T-helper 17 cell (primary cell): ENCODE data around the gene PGPEP1. TPM values are rescaled to one million over a fixed set of nuclear protein-coding genes. Genes with fewer than 3 reads are reported as not detected.

ENCODE experiments used
- ATAC-seq: fragments of 150-1000 bp; cut with Tn5 transposase; 2 replicates; pipeline ENCODE4 v1.10.0; 2021; ENCODE audit warnings: mild to moderate bottlenecking, moderate library complexity
- DNase-seq, 3 donors: peaks; one replicate each; pipeline versions ENCODE4 v3.0.0 to v3.0.0-alpha.2; 2020 to 2021
- H3K9me3 ChIP-seq: one replicate; pipeline ENCODE4 v1.7.0; 2013; ENCODE audit warnings: low read length, mild to moderate bottlenecking; ENCODE audit not compliant: control insufficient read depth, poor library complexity, severe bottlenecking
- H3K27ac Mint-ChIP-seq: one replicate; pipeline ENCODE4 v1.8.0; 2022; ENCODE audit warnings: mild to moderate bottlenecking, moderate library complexity, mixed read lengths
- H3K27me3 Mint-ChIP-seq: one replicate; pipeline ENCODE4 v1.8.0; 2022; ENCODE audit warnings: mixed read lengths
- H3K36me3 Mint-ChIP-seq: one replicate; pipeline ENCODE4 v1.8.0; 2022; ENCODE audit warnings: low read depth, mixed read lengths
- H3K4me1 Mint-ChIP-seq: one replicate; pipeline ENCODE4 v1.8.0; 2022; ENCODE audit warnings: mild to moderate bottlenecking, mixed read lengths
- H3K4me3 Mint-ChIP-seq: one replicate; pipeline ENCODE4 v1.8.0; 2022; ENCODE audit warnings: mild to moderate bottlenecking, moderate library complexity, mixed read lengths
- total RNA-seq, 4 donors: library from RNA in 2 of 4; stranded (reverse) in 2 of 4; gene quantifications; one replicate each; pipeline ENCODE4 v1.2.3 and lab custom pipeline; 2022 to 2026

Gene PGPEP1
- total RNA-seq, 2 donors from 2014 or later: 22.0 to 28.3 TPM

DNA sequence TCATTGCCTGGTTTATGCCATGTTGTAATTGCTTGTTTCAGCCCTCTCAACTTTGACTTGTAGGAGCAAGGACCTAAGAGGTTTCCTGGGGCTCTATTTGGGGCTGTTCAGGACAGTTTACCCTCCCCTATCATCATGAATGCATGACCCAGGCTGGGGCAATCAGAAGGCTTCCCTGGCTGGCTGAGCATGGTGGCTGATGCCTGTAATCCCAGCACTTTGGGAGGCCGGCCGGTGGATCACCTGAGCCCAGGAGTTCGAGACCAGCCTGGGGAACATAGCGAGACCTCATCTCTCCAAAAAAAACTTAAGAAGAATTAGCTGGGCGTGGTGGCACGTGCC, 11.4 kb upstream of the PGPEP1 start:
- no peak overlapping the region for H3K4me3 Mint-ChIP-seq
- ATAC-seq (no peak), DNase-seq (no peak)
- H3K4me1 Mint-ChIP-seq: peaks cover 6% of the 10 kb centered on the region
- no peak overlapping the region for H3K27ac Mint-ChIP-seq
- H3K36me3 Mint-ChIP-seq: no peaks in the 10 kb centered on the region
- H3K9me3 ChIP-seq: no peaks in the 10 kb centered on the region
- no peaks in the 10 kb centered on the region for H3K27me3 Mint-ChIP-seq

DNA sequence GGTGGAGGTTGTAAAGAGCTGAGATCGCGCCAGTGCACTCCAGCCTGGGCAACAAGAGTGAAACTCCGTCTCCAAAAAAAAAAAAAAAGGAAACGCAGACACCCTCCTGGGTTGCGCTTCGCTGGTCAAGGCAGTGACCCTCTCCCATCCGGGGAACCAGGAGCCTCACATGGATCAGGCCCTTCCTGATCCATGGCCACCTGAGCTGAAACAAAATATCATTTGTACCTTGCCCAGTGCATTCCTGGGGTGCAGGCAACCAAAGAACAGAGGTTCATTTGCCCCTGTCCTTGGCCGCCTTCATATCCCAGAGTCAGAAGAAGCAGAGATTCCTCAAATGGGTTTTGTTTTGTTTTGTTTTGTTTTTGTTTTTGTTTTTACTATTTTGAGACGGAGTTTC, 9.5 kb upstream of the PGPEP1 start:
- Mint-ChIP-seq H3K4me3 (no peak overlapping the region), H3K27me3 (no peaks in the 10 kb centered on the region), H3K4me1 (peaks cover 6% of the 10 kb centered on the region), H3K27ac (no peak overlapping the region), H3K36me3 (no peaks in the 10 kb centered on the region)
- no peak for DNase-seq
- no peak for ATAC-seq
- no peaks in the 10 kb centered on the region for H3K9me3 ChIP-seq

- DNase-seq: no peak
- ATAC-seq: no peak
Observed at GRCh38 chr19:18332917-18333530, 7.4 kb upstream of the PGPEP1 start.

GRCh38 chr19:18333680-18334079, 6.7 kb upstream of the PGPEP1 start:
- no peaks in the 10 kb centered on the region for H3K9me3 ChIP-seq
- Mint-ChIP-seq H3K36me3 (no peaks in the 10 kb centered on the region), H3K4me3 (no peak overlapping the region), H3K4me1 (peaks cover 3% of the 10 kb centered on the region), H3K27me3 (no peaks in the 10 kb centered on the region), H3K27ac (no peak overlapping the region)
- DNase-seq (no peak), ATAC-seq (no peak)

More at GRCh38 chr19:18332917-18333530, 7.4 kb upstream of the PGPEP1 start:
- H3K4me3 Mint-ChIP-seq: no peak overlapping the region
- H3K4me1 Mint-ChIP-seq: peaks cover 6% of the 10 kb centered on the region
- H3K9me3 ChIP-seq: no peaks in the 10 kb centered on the region
- no peaks in the 10 kb centered on the region for H3K27me3 Mint-ChIP-seq
- H3K27ac Mint-ChIP-seq: no peak overlapping the region
- H3K36me3 Mint-ChIP-seq: no peaks in the 10 kb centered on the region

DNA sequence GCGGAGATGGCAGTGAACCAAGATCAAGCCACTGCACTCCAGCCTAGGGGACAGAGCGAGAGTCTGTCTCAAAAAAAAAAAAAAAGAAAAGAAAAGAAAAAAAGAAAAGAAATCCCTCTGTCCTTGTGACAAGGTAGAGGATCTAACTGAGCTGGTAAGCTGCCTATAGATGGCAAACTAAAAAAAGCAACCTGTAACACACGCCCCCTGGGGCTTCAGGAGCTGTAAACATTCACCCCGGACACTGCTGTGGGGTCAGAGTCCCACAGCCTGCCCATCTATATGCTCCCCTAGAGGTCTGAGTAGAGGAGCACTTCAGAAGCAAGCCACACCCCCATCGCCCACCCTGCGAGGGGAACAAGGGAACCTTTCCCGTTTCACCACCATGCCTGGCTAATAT, 4.3 kb upstream of the PGPEP1 start:
- no peaks in the 10 kb centered on the region for H3K9me3 ChIP-seq
- DNase-seq: no peak
- no peaks in the 10 kb centered on the region for H3K36me3 Mint-ChIP-seq
- H3K4me1 Mint-ChIP-seq: peaks cover 6% of the 10 kb centered on the region
- no peak overlapping the region for H3K27ac Mint-ChIP-seq
- H3K27me3 Mint-ChIP-seq: no peaks in the 10 kb centered on the region
- no peak overlapping the region for H3K4me3 Mint-ChIP-seq
- no peak for ATAC-seq

DNA sequence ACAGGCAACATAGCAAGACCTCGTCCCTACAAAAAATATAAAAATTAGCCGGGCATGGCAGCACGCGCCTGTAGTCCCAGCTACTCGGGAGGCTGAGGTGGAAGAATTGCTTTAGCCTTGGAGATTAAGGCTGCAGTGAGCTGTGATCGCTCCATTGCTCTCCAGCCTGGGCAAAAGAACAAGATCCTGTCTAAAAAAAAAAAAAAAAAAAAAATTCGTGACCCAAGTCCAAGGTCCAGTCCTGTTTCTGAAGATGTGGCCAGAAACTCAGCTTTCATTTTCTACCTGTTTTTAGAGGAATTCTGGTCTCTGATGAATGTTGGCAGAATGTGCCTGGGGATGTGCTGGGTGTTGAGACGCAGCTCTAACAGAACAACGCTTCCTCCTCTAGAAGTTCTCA, 1.9 kb upstream of the PGPEP1 start:
- no peaks in the 10 kb centered on the region for H3K36me3 Mint-ChIP-seq
- H3K9me3 ChIP-seq: no peaks in the 10 kb centered on the region
- H3K4me3 Mint-ChIP-seq: peak overlapping the region; percentile 7
- no peak for DNase-seq
- no peak for ATAC-seq
- H3K27ac Mint-ChIP-seq: no peak overlapping the region
- no peaks in the 10 kb centered on the region for H3K27me3 Mint-ChIP-seq
- H3K4me1 Mint-ChIP-seq: peaks cover 9% of the 10 kb centered on the region

GRCh38 chr19:18339723-18340122, 675 bp upstream of the PGPEP1 start:
- ATAC-seq: no peak
- Mint-ChIP-seq H3K27me3 (no peaks in the 10 kb centered on the region), H3K27ac (peak overlapping the region; percentile 79), H3K36me3 (no peaks in the 10 kb centered on the region), H3K4me3 (peak overlapping the region; percentile 92), H3K4me1 (peaks cover 9% of the 10 kb centered on the region)
- DNase-seq: no peak
- H3K9me3 ChIP-seq: no peaks in the 10 kb centered on the region

DNA sequence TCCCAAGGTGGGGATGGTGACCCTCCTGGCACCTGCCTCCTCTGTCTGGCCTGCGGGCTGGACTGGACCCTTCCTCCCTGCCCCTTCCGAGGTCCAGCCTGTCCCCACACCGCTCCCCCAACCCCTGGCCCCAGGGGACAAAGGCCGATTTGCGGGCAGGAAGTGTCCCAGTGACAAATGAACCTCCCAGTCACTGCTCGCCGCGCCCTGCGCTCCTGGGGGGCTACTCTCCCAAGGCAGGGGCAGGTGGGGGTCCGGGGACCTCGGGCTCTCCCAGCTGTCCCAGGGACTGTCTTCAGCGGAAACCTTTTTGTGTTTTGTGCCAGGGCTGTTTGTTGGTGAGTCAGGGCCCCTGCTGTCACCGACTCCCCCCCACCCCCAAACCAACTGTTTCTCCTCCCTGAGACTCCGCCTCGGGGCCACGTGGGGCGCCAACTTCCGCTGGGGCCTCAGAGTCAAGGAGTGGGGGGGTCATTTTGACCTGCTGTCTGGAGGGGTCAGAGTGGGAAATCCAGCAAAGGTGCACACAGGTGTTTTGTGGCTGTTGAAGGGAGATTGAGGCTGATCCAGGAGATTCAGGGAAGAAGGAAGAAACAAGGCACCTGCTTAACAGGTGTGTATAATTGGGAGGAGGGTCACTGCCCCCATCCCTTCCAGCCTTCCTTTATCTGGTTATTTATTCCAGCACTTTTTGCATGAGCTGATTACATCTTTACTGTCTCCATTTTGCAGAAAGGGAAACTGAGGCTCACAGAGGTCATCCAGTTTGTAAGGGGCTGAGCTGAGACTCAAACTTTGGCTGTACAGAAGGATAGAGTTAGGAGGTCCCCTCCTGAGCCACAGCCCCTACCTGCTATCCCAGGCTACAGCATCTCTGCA, 831 bp downstream of the PGPEP1 start:
- Mint-ChIP-seq H3K27me3 (no peaks in the 10 kb centered on the region), H3K4me3 (peak overlapping the region; percentile 92), H3K27ac (peak overlapping the region; percentile 79), H3K36me3 (peaks cover under 1% of the 10 kb centered on the region), H3K4me1 (peaks cover 10% of the 10 kb centered on the region)
- DNase-seq (peak; percentile 24 to 26 (median 25)), ATAC-seq (peak; percentile 76)
- no peaks in the 10 kb centered on the region for H3K9me3 ChIP-seq

- no peak overlapping the region for H3K27ac Mint-ChIP-seq
- peaks cover 12% of the 10 kb centered on the region for H3K4me1 Mint-ChIP-seq
- peak overlapping the region; percentile 92 for H3K4me3 Mint-ChIP-seq
Observed at GRCh38 chr19:18342090-18342632, 1.8 kb downstream of the PGPEP1 start.

DNA sequence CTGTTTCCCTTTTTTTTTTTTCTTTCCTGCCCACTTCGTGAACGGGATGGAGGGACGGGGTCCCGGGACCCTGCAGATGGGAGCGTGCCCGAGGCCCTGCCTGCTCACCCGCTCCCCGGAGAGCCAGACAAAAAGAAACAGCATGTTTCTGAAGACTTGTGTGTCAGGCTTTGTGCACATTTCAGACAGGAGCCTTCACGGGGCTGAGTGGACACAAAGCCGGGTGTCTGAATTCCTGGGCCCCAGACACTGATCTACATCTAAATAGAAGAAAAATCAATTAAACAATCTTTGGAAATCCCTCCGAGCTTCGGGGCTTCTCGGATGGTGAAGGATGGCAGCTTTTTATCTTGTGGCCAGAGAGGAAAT, 4.2 kb downstream of the PGPEP1 start:
- no peaks in the 10 kb centered on the region for H3K27me3 Mint-ChIP-seq
- no peaks in the 10 kb centered on the region for H3K9me3 ChIP-seq
- peaks cover 10% of the 10 kb centered on the region for H3K36me3 Mint-ChIP-seq
- peaks cover 23% of the 10 kb centered on the region for H3K4me1 Mint-ChIP-seq
- no peak overlapping the region for H3K27ac Mint-ChIP-seq
- no peak overlapping the region for H3K4me3 Mint-ChIP-seq
- DNase-seq (no peak), ATAC-seq (no peak)

More at GRCh38 chr19:18342090-18342632, 1.8 kb downstream of the PGPEP1 start:
- Mint-ChIP-seq H3K36me3 (peaks cover 3% of the 10 kb centered on the region), H3K27me3 (no peaks in the 10 kb centered on the region)
- no peak for ATAC-seq
- no peaks in the 10 kb centered on the region for H3K9me3 ChIP-seq
- no peak for DNase-seq

- no peaks in the 10 kb centered on the region for H3K27me3 Mint-ChIP-seq
- peaks cover 20% of the 10 kb centered on the region for H3K4me1 Mint-ChIP-seq
- no peaks in the 10 kb centered on the region for H3K9me3 ChIP-seq
- no peak overlapping the region for H3K27ac Mint-ChIP-seq
- ATAC-seq: no peak
- no peak for DNase-seq
- H3K36me3 Mint-ChIP-seq: peaks cover 10% of the 10 kb centered on the region
- H3K4me3 Mint-ChIP-seq: no peak overlapping the region
Observed at GRCh38 chr19:18345296-18345695, 4.9 kb downstream of the PGPEP1 start.

- no peak for DNase-seq
- H3K27ac Mint-ChIP-seq: peak overlapping the region; percentile 37
- H3K4me1 Mint-ChIP-seq: peaks cover 19% of the 10 kb centered on the region
- no peaks in the 10 kb centered on the region for H3K27me3 Mint-ChIP-seq
- H3K4me3 Mint-ChIP-seq: no peak overlapping the region
- H3K9me3 ChIP-seq: no peaks in the 10 kb centered on the region
- ATAC-seq: no peak
- peaks cover 10% of the 10 kb centered on the region for H3K36me3 Mint-ChIP-seq
Observed at GRCh38 chr19:18346091-18346490, 5.7 kb downstream of the PGPEP1 start.

DNA sequence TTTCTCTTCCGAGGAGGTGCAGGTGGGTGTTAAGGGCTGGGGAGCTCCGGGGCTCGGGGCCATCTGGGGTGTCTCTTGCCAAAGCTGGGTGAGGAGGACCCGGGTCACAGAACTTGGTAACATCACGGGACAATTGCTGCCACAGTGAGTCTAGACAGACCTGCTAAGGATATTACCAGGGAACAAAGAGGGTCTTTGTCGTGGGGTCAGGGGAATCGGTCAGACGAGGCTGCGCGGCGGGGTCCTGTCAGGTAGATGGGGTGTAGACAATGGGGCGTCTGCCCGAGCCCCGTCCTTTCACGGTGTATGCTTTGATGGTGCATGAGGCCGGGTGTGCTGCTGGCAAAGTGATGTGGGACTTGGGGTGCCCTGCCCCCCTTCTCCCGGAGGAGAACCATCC, 7.8 kb downstream of the PGPEP1 start:
- no peaks in the 10 kb centered on the region for H3K27me3 Mint-ChIP-seq
- ATAC-seq: no peak
- H3K9me3 ChIP-seq: no peaks in the 10 kb centered on the region
- peaks cover 16% of the 10 kb centered on the region for H3K4me1 Mint-ChIP-seq
- H3K4me3 Mint-ChIP-seq: no peak overlapping the region
- peak overlapping the region; percentile 37 for H3K27ac Mint-ChIP-seq
- DNase-seq: no peak
- peaks cover 10% of the 10 kb centered on the region for H3K36me3 Mint-ChIP-seq
